Panc1 (cell line): ENCODE results near the gene ITGA2B.
"Not testable (repeated sequence)": the region's sequence is repeated elsewhere in the genome, so short reads cannot be mapped to it uniquely, and the experiment has no call there.

Source experiments
- POLR2AphosphoS5 ChIP-seq: IDR thresholded peaks from 2 replicates; pipeline ENCODE4 v1.6.1; 2012; ENCODE audit warnings: mild to moderate bottlenecking, low read depth, low read length, moderate library complexity
- SIN3A ChIP-seq: IDR thresholded peaks from 2 replicates; pipeline ENCODE4 v1.6.1; 2012; ENCODE audit warnings: low read depth, mild to moderate bottlenecking, low read length, moderate library complexity, borderline replicate concordance; ENCODE audit not compliant: insufficient read depth
- TCF7L2 ChIP-seq: IDR thresholded peaks from 2 replicates; pipeline ENCODE4 v1.6.1; 2011; ENCODE audit warnings: mild to moderate bottlenecking, low read depth, low read length, inconsistent platforms
- TF ChIP-seq, protein P1 (sequence below): fragments of 450-650 bp; IDR thresholded peaks from 2 replicates; pipeline ENCODE4 v1.5.1; 2017; ENCODE audit warnings: mild to moderate bottlenecking
- TF ChIP-seq, protein P2 (sequence below), 2 experiments: IDR thresholded peaks; 2 replicates each; pipeline ENCODE4 v1.6.1; 2011 to 2012; ENCODE audit warnings: low read depth in 2 of 2, control low read depth in 1 of 2, low read length in 1 of 2, mild to moderate bottlenecking in 1 of 2, moderate library complexity in 1 of 2; ENCODE audit not compliant: insufficient read depth in 1 of 2

DNA sequence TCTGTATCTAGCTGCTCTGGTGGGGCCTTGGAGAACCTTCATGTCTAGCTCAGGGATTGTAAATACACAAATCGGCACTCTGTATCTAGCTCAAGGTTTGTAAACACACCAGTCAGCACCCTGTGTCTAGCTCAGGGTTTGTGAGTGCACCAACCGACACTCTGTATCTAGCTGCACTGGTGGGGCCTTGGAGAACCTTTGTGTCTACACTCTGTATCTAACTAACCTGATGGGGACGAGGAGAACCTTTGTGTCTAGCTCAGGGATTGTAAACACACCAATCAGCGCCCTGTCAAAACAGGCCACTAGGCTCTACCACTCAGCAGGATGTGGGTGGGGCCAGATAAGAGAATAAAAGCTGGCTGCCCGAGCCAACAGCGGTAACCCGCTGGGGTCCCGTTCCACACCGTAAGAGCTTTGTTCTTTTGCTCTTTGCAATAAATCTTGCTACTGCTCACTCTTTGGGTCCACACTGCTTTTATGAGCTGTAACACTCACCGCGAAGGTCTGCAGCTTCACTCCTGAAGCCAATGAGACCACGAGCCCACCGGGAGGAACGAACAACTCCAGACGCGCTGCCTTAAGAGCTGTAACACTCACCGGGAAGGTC lies 19.9 kb downstream of the ITGA2B start:
- TF ChIP-seq, protein P1, sequence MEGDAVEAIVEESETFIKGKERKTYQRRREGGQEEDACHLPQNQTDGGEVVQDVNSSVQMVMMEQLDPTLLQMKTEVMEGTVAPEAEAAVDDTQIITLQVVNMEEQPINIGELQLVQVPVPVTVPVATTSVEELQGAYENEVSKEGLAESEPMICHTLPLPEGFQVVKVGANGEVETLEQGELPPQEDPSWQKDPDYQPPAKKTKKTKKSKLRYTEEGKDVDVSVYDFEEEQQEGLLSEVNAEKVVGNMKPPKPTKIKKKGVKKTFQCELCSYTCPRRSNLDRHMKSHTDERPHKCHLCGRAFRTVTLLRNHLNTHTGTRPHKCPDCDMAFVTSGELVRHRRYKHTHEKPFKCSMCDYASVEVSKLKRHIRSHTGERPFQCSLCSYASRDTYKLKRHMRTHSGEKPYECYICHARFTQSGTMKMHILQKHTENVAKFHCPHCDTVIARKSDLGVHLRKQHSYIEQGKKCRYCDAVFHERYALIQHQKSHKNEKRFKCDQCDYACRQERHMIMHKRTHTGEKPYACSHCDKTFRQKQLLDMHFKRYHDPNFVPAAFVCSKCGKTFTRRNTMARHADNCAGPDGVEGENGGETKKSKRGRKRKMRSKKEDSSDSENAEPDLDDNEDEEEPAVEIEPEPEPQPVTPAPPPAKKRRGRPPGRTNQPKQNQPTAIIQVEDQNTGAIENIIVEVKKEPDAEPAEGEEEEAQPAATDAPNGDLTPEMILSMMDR, result not testable (repeated sequence)
- not testable (repeated sequence) for TF ChIP-seq POLR2AphosphoS5, SIN3A, TCF7L2
- TF ChIP-seq, protein P2, sequence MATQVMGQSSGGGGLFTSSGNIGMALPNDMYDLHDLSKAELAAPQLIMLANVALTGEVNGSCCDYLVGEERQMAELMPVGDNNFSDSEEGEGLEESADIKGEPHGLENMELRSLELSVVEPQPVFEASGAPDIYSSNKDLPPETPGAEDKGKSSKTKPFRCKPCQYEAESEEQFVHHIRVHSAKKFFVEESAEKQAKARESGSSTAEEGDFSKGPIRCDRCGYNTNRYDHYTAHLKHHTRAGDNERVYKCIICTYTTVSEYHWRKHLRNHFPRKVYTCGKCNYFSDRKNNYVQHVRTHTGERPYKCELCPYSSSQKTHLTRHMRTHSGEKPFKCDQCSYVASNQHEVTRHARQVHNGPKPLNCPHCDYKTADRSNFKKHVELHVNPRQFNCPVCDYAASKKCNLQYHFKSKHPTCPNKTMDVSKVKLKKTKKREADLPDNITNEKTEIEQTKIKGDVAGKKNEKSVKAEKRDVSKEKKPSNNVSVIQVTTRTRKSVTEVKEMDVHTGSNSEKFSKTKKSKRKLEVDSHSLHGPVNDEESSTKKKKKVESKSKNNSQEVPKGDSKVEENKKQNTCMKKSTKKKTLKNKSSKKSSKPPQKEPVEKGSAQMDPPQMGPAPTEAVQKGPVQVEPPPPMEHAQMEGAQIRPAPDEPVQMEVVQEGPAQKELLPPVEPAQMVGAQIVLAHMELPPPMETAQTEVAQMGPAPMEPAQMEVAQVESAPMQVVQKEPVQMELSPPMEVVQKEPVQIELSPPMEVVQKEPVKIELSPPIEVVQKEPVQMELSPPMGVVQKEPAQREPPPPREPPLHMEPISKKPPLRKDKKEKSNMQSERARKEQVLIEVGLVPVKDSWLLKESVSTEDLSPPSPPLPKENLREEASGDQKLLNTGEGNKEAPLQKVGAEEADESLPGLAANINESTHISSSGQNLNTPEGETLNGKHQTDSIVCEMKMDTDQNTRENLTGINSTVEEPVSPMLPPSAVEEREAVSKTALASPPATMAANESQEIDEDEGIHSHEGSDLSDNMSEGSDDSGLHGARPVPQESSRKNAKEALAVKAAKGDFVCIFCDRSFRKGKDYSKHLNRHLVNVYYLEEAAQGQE (IDR thresholded peaks at IDR 0.05; ENCODE audit: insufficient read depth in 1 of 2, low read depth in 2 of 2, low read length in 1 of 2), result not testable (repeated sequence)
